ENCODE results near the gene SCAMP1.

Gene SCAMP1

DNA sequence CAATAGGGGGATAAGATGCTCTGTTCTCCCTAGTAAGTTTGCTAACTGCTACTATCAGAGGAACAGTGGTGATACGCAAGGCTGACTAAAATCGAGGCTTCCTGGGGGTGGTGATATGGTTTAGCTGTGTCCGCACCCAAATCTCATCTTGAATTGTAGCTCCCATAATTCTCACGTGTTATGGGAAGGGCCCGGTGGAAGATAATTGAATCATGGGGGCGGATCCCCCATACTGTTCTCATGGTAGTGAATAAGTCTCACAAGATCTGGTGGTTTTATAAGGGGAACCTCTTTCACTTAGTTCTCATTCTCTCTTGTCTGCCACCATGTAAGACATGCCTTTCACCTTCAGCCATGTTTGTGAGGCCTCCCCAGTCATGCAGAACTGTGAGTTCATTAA lies 153.0 kb downstream of the SCAMP1 start:
- no peak for DNase-seq (ENCODE audit: low read depth)

DNA sequence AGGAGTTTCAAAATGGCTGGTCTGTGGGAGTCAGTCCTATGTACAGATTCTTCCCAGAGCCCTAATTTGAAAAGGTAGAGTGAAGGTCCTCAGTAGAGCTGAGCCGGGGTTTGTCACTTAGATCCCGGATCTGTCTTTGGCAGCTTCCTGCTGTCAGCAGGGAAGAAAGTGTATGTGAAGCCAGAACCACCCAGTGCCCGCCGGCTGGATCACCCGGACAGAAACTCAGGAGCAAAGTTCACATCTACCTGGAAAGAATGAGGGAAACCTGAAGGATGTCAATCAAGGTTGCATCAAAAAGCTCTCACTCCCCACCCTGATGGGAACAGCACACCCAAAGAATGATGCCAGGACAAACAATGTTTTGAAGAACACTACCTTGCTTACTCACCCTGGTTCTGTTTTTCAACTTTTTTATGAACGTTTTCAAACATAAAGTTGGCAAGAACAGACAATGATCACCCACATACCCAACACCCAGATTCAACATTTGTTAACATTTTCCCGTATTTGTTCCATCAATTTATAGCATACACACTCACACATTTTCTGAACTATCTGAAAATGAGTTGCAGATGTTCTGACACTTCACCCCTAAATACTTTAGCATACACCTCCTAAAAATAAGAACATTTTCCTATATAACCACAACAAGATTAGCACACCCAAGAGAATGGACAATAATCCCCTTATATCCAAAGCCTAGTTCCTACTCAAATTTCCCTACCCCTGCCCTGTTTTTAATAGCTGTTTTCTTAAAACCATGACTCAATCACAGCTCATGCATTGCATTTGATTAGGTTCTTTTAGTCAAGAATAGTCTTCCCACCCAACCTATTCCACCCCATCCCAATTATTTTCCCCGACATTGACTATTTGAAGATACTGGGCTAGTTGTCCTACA lies 154.3 kb downstream of the SCAMP1 start:
- no peak for DNase-seq (ENCODE audit: low read depth)

DNA sequence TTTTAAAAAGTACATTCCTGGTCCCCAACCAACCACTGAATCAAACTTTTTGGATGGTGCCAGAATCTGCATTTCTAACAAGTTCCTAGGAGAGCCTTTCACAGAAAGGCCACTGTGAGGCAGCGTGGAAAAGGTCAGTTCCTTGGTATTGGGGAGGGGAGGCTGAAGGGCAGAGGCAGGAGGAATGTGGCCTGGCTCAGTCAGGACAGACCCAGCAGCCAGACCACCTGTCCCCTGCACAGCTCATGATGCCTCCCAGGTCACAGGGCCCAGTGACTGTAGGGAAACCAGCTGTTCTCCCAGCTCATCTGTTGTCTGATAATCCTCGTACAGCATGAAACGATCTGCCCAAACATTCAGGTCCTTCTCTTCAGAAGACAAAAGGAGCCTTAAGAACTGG lies 155.3 kb downstream of the SCAMP1 start:
- DNase-seq (ENCODE audit: low read depth): no peak

DNA sequence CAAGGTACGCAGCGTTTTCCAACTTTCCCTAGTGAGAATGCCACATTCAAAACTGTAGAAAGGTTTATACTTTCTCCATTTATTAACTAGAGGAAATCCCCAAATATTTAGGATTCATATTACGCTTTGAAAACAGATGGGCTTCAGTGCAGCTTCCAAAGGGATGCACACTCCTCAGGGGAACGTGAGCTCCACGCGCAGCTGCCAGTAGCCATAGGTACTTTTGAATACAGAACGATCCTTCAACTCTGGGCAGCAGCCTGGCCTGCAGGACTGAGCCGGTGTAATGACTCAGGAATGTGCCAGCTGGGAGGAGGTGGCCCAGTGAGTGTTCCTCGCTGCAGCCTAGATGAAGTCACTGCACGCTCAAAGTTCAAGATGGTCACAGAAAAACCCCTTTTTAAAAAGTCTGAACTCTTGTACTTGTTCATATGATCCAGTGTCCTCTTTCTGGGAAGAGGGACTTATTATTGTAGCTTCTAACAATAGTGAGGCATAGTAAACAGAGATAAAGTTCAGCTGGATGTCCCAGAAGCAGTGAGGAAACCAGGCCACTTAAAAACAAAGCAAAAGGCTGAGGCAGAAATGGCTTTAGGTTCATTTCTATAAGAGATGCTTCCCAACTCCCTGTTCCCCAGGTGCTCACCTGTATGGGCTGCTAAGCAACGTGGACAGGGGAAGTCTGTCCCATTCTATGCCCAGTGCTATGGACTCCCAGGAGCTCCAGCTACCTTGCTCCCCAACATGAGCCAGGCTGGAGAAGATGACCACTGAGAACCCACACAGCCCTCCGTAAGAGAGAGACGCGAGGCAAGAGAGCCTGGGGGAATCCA lies 158.2 kb downstream of the SCAMP1 start:
- no peak for DNase-seq (ENCODE audit: low read depth)

DNA sequence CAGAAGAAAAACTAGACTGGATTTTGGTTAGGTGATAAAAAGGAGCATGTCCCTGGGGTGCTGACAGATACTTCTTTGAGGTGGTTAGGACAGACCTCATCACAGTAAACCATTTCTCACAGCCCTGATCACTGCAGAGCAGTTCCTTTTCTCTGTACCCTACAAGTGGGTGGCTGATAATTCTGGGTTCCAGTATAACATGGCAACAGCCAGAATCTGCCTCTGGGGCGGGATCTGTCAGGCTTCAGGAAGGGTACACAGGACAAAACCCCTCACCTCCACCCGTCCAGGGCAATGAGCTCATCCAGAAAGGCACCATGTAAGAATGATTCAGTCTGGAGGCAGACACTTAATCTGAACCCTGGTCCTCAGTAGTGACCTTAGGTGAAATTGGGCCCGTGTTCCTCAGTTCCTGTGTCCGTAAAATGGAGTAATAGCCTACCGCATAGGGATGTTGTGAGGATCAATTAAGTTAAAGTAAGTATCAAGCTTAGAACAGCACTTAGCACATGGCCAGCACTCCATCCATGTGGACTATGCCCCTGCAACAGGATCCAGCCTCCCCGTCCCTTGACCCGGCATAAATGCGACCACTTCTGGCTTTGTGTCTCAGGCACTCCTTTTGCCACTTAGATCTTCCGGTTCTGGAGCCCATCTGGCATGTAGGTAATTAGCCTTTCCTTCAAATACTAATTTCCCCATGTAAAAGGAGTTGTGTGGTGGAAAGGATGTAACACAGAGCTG lies 159.0 kb downstream of the SCAMP1 start:
- no peak for DNase-seq (ENCODE audit: low read depth)

- DNase-seq (ENCODE audit: low read depth): no peak
These were observed 161.0 kb downstream of the SCAMP1 start for GRCh38 chr5:78521455-78521854.

- no peak for DNase-seq (ENCODE audit: low read depth)
These were observed 162.3 kb downstream of the SCAMP1 start for GRCh38 chr5:78522476-78523260.

DNA sequence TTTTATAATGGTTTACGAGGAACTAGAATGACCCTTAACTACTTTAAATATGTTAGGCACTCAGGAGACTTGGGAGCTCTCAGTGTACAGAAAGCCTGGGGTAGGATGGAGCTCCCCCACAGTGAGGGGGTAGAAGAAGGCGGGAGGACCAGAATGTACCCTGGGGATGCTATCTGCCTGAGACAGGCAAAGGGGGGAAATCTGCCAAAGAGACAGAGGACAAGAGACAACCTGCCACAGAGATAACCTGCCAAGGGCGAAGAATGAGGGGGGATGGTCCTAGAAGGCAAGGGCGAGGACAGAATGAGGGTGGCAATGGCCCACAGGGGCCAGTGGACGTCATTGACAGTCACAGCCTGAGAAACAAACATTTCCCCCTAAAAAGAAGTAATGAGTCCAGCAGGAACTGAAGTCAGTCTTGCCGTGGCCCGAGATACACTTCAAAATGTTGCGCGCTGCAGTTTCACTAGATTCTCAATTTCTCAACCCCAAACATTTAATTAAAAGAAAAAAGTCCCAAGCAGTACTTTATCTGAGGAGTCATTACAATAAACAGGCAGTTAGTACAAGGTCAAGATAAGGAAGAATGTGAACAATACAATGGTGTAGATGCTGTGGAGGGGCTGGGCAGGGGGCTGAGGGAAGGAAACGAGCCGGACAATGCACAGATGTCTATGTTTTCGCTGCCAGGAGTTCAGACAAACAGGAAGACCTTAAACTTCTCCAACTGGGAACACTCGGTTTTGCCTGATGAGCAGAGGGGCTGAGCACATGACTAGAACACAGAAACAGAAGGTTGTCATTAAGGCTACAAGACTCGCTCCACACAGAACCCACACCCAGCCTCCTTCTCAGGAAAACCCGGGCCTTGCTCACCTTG lies 163.1 kb downstream of the SCAMP1 start:
- DNase-seq (ENCODE audit: low read depth): no peak

GRCh38 chr5:78526049-78526525 lies 165.7 kb downstream of the SCAMP1 start:
- no peak for DNase-seq (ENCODE audit: low read depth)

DNA sequence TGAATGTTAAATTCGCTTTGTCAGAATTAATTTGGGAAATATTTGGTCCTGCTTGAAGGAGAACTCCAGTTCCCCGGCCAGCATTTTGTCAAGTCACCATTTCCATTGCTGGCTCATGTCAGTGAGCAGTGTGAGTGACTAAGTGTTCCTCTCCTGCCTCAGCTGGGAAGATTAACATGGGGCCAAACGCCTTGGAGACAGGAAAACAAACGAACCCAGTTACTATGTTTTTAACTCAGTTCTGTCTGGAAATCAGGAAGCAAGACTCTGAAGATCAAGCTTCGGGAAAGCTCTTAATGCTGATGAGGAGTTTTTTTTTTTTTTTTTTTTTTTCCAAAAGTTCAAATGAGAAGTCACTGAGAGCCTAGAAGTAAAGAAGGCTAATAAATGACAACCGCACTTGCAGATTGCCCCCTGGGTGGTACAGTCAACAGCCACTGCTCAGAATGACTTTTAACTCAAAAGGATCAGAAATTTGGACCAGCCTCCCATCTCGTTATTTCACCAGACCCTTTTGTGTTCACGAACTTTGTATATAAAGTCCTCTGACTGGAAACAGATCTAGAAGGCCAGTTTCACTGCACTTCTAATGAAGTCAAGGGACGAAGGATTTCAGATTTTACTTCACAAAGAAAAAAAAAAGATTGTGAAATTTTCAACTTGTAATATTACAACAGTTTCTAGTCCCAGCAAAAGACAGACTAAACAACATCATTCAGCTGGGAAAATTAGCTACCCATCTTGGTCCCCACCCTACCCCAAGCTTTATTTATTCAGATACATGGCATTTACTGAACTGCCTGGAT lies 166.8 kb downstream of the SCAMP1 start:
- DNase-seq (ENCODE audit: low read depth): no peak

GRCh38 chr5:78527925-78528324 lies 167.5 kb downstream of the SCAMP1 start:
- no peak for DNase-seq (ENCODE audit: low read depth)
